ENCODE measurements around the gene HPCAL4.

- TF ChIP-seq CTCF (IDR thresholded peaks at IDR 0.05) (no peak), JUNB (IDR thresholded peaks at IDR 0.05) (no peak), HOXA7 (CRISPR knock-in tag; IDR thresholded peaks at IDR 0.05) (no peak)
These were observed 30.4 kb upstream of the HPCAL4 start for GRCh38 chr1:39721664-39722063.
